Liver (tissue), 3 donors: ENCODE measurements around the gene TRIM9.

ENCODE experiments used
- ATF3 ChIP-seq: IDR thresholded peaks from 2 replicates; pipeline ENCODE4 v1.6.1; 2016; ENCODE audit warnings: antibody characterized with exemption
- CTCF ChIP-seq: fragments of 150-350 bp; IDR thresholded peaks from 2 replicates; pipeline ENCODE4 v1.5.1; 2017; ENCODE audit warnings: improper control_type of control experiment, low read depth, low read length; ENCODE audit not compliant: missing input control
- EGR1 ChIP-seq, 2 donors: IDR thresholded peaks; 2 replicates each; pipeline ENCODE4 v1.6.1; 2016 to 2018; ENCODE audit warnings: antibody characterized with exemption in 2 of 2, low read depth in 2 of 2
- FOXA1 ChIP-seq: IDR thresholded peaks from 2 replicates; pipeline ENCODE4 v1.6.1; 2016; ENCODE audit warnings: antibody characterized with exemption
- GABPA ChIP-seq, 2 donors: IDR thresholded peaks in 1 of 2; conservative IDR thresholded peaks in 1 of 2; 2 replicates each; pipeline ENCODE4 v1.6.1; 2016; ENCODE audit warnings: antibody characterized with exemption in 2 of 2, mild to moderate bottlenecking in 1 of 2, moderate library complexity in 1 of 2
- HNF4A ChIP-seq, 2 donors: conservative IDR thresholded peaks; 2 replicates each; pipeline ENCODE4 v1.6.1; 2016; ENCODE audit warnings: antibody characterized with exemption in 2 of 2, mild to moderate bottlenecking in 2 of 2
- JUND ChIP-seq, 2 donors: IDR thresholded peaks; 2 replicates each; pipeline ENCODE4 v1.6.1; 2016; ENCODE audit warnings: antibody characterized with exemption in 2 of 2
- MAX ChIP-seq: IDR thresholded peaks from 2 replicates; pipeline ENCODE4 v1.6.1; 2016; ENCODE audit warnings: antibody characterized with exemption
- RAD21 ChIP-seq, 2 donors: IDR thresholded peaks; 2 replicates each; pipeline ENCODE4 v1.6.1; 2016; ENCODE audit warnings: antibody characterized with exemption in 2 of 2, mild to moderate bottlenecking in 2 of 2
- REST ChIP-seq: IDR thresholded peaks from 2 replicates; pipeline ENCODE4 v1.6.1; 2016; ENCODE audit warnings: antibody characterized with exemption, mild to moderate bottlenecking
- SP1 ChIP-seq: IDR thresholded peaks from 2 replicates; pipeline ENCODE4 v1.6.1; 2018; ENCODE audit warnings: antibody characterized with exemption, mild to moderate bottlenecking
- TAF1 ChIP-seq: conservative IDR thresholded peaks from 2 replicates; pipeline ENCODE4 v1.6.1; 2016; ENCODE audit warnings: antibody characterized with exemption, mild to moderate bottlenecking
- YY1 ChIP-seq: IDR thresholded peaks from 2 replicates; pipeline ENCODE4 v1.6.1; 2016; ENCODE audit warnings: antibody characterized with exemption, mild to moderate bottlenecking
- ZBTB33 ChIP-seq: IDR thresholded peaks from 2 replicates; pipeline ENCODE4 v1.6.1; 2016; ENCODE audit warnings: antibody characterized with exemption
- donor health status: healthy.
- donor health status: healthy.

GRCh38 chr14:51138404-51139103 lies 43.6 kb upstream of the TRIM9 start:
- no peak for TF ChIP-seq GABPA (IDR thresholded peaks at IDR 0.05 in 1 of 2, conservative IDR thresholded peaks at IDR 0.05 in 1 of 2)
- no peak for TF ChIP-seq CTCF
- TF ChIP-seq ATF3 = no peak
- no peak for TF ChIP-seq HNF4A (conservative IDR thresholded peaks at IDR 0.05)
- no peak for TF ChIP-seq RAD21 (IDR thresholded peaks at IDR 0.05)
- TF ChIP-seq FOXA1 = no peak
- no peak for TF ChIP-seq REST
- TF ChIP-seq EGR1 (IDR thresholded peaks at IDR 0.05; ENCODE audit: low read depth in 2 of 2) = no peak
- no peak for TF ChIP-seq SP1
- TF ChIP-seq JUND (IDR thresholded peaks at IDR 0.05) = no peak
- TF ChIP-seq TAF1 = no peak
- no peak for TF ChIP-seq YY1
- TF ChIP-seq ZBTB33 = no peak
- TF ChIP-seq MAX = no peak
